ENCODE measurements around the gene MORN4. TPM values are rescaled to one million over a fixed set of nuclear protein-coding genes. Genes with fewer than 3 reads are reported as not detected.
A peak's percentile ranks its signal among the peaks of the same experiment; 100 is the strongest.
"Not testable (repeated sequence)": the region's sequence is repeated elsewhere in the genome, so short reads cannot be mapped to it uniquely, and the experiment has no call there.

Gene MORN4
- total and polyA plus RNA-seq, 4 experiments from 2014 or later: 0.94 to 3.0 (median 1.6) TPM

DNA sequence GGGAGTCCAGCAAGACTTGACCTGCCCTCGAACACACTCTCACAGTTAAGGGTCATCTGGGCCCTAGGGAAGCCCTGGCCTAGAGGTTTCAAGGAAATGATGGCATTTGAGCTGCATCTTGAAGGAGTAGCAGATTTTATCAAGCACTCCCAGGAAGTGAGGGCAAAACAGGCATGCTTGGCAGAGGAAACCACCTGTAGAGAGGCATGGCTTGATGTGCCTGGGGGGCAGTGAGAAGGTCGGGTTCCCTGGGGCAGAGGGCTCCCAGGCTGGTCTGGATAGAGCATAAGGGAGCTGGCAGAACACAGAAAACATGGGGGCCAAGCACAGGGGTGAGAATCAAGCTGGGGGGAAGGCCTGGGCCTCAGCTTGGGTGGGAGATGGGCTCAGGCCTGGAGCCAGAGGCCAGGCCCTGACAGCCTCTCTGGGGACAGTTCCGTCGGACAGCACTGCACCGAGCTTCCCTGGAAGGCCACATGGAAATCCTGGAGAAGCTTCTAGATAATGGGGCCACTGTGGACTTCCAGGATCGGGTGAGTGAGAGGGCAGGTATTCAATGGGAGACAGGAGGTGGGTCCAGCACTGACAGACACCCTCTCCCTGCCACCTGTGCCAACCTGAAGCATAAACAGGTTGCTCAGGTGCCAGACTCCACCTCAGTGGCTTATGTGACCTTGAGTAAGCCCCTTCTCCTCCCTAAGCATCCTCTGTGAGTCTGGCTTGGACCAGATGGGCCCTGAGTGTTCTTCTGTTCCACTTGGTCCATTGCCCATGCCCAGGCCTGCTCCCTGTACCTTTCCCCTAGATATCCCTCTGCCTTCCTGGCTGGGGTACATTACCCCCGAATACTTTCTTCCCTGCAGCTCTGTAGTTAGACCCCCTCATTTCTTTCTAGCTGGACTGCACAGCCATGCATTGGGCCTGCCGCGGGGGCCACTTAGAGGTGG lies 52.6 kb downstream of the MORN4 start:
- H3K27me3 Mint-ChIP-seq: peaks cover 0 to 2% of the 10 kb centered on the region in 2 donors
- Histone ChIP-seq H3K4me3 (ENCODE audit: low read length in 2 of 2) (no peak overlapping the region), H3K27ac (ENCODE audit: low read depth, low read length) (no peak overlapping the region), H3K9me3 (ENCODE audit: control insufficient read depth in 1 of 2, low read length in 2 of 2) (no peaks in the 10 kb centered on the region), H3K4me1 (ENCODE audit: insufficient read depth, low read length) (no peaks in the 10 kb centered on the region), H3K27me3 (ENCODE audit: insufficient read depth, low read length) (no peaks in the 10 kb centered on the region), H3K36me3 (ENCODE audit: insufficient read depth, low read length) (no peaks in the 10 kb centered on the region)
- H3K4me1 Mint-ChIP-seq: no peaks in the 10 kb centered on the region
- POLR2A ChIA-PET (ENCODE audit: partially characterized antibody): no interaction called here
- CTCF ChIA-PET (ENCODE audit: partially characterized antibody): no interaction called here
- no peak overlapping the region for H3K4me3 Mint-ChIP-seq
- no peak for DNase-seq
- intact Hi-C loops (cut with micrococcal nuclease): no loop called here
- H3K9me3 Mint-ChIP-seq: no peaks in the 10 kb centered on the region
- peak overlapping the region in 1 of 7 donors; percentile 5 for H3K27ac Mint-ChIP-seq
- H3K36me3 Mint-ChIP-seq: no peaks in the 10 kb centered on the region

- POLR2A ChIA-PET (ENCODE audit: partially characterized antibody): no interaction called here
- H3K36me3 Mint-ChIP-seq: no peaks in the 10 kb centered on the region
These were observed 55.0 kb downstream of the MORN4 start for GRCh38 chr10:97578171-97578844.

DNA sequence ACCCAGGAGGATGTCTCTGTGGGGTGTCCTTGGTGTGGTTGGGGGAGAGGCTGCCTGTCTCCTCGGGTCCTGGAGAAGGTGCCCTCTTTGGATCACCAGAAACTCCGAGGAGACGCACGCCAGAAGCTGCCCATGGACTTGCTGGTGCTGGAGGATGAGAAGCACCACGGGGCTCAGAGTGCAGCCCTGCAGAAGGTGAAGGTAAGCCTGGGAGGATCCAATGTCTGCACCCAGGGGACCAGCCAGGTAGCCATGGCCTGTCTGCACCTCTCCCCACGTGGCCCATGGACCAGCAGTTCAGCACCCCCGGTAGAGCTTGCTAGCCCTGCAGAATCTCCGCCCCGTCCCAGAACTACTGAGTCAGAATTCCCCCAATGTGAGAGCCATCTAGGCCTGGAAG lies 55.6 kb downstream of the MORN4 start:
- Histone ChIP-seq H3K27ac (ENCODE audit: low read depth, low read length) (no peak overlapping the region), H3K9me3 (ENCODE audit: control insufficient read depth in 1 of 2, low read length in 2 of 2) (no peaks in the 10 kb centered on the region), H3K4me1 (ENCODE audit: insufficient read depth, low read length) (no peaks in the 10 kb centered on the region), H3K27me3 (ENCODE audit: insufficient read depth, low read length) (no peaks in the 10 kb centered on the region), H3K36me3 (ENCODE audit: insufficient read depth, low read length) (no peaks in the 10 kb centered on the region), H3K4me3 (ENCODE audit: low read length in 2 of 2) (no peak overlapping the region)
- CTCF ChIA-PET (ENCODE audit: partially characterized antibody): no interaction called here
- H3K27ac Mint-ChIP-seq: no peak overlapping the region
- intact Hi-C loops (cut with micrococcal nuclease): no loop called here
- no peak for DNase-seq
- no peaks in the 10 kb centered on the region for H3K9me3 Mint-ChIP-seq
- no peaks in the 10 kb centered on the region for H3K36me3 Mint-ChIP-seq
- H3K27me3 Mint-ChIP-seq: peaks cover 0 to 2% of the 10 kb centered on the region in 2 donors
- POLR2A ChIA-PET (ENCODE audit: partially characterized antibody): no interaction called here
- H3K4me3 Mint-ChIP-seq: no peak overlapping the region
- no peaks in the 10 kb centered on the region for H3K4me1 Mint-ChIP-seq

More at GRCh38 chr10:97578171-97578844, 55.0 kb downstream of the MORN4 start:
- H3K4me1 Mint-ChIP-seq: no peaks in the 10 kb centered on the region
- no peaks in the 10 kb centered on the region for H3K36me3 ChIP-seq (ENCODE audit: insufficient read depth, low read length)
- no peaks in the 10 kb centered on the region for H3K9me3 Mint-ChIP-seq
- CTCF ChIA-PET (ENCODE audit: partially characterized antibody): no interaction called here
- no peak overlapping the region for H3K4me3 Mint-ChIP-seq
- intact Hi-C loops (cut with micrococcal nuclease): no loop called here
- H3K27ac Mint-ChIP-seq: no peak overlapping the region
- no peak overlapping the region for H3K4me3 ChIP-seq (ENCODE audit: low read length in 2 of 2)
- H3K27ac ChIP-seq (ENCODE audit: low read depth, low read length): no peak overlapping the region
- no peaks in the 10 kb centered on the region for H3K9me3 ChIP-seq (ENCODE audit: control insufficient read depth in 1 of 2, low read length in 2 of 2)
- no peak for DNase-seq
- H3K27me3 ChIP-seq (ENCODE audit: insufficient read depth, low read length): no peaks in the 10 kb centered on the region
- peaks cover 0 to 2% of the 10 kb centered on the region in 2 donors for H3K27me3 Mint-ChIP-seq
- H3K4me1 ChIP-seq (ENCODE audit: insufficient read depth, low read length): no peaks in the 10 kb centered on the region

DNA sequence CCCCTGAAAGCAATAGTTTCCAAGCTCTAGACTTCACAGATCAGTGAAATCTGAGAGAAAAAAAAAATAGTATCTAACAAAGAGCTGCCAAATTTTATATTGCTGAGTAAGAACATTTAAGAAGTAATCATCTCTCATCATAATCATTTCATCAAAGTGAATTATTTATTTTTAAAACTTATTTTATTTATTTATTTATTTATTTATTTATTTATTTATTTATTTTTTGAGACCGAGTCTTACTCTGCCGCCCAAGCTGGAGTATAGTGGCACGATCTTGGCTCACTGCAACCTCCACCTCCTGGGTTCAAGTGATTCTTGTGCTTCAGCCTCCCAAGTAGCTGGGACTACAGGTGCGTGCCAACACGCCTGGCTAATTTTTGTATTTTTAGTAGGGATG lies 56.8 kb downstream of the MORN4 start:
- H3K36me3 ChIP-seq (ENCODE audit: insufficient read depth, low read length); H3K4me1 Mint-ChIP-seq; POLR2A ChIA-PET (ENCODE audit: partially characterized antibody); DNase-seq; intact Hi-C loops (cut with micrococcal nuclease); H3K4me1 ChIP-seq (ENCODE audit: insufficient read depth, low read length); H3K36me3 Mint-ChIP-seq; H3K9me3 Mint-ChIP-seq; CTCF ChIA-PET (ENCODE audit: partially characterized antibody); H3K27ac ChIP-seq (ENCODE audit: low read depth, low read length); H3K9me3 ChIP-seq (ENCODE audit: control insufficient read depth in 1 of 2, low read length in 2 of 2); H3K4me3 ChIP-seq (ENCODE audit: low read length in 2 of 2); H3K27ac Mint-ChIP-seq; H3K4me3 Mint-ChIP-seq; H3K27me3 ChIP-seq (ENCODE audit: insufficient read depth, low read length); H3K27me3 Mint-ChIP-seq: not testable (repeated sequence)

DNA sequence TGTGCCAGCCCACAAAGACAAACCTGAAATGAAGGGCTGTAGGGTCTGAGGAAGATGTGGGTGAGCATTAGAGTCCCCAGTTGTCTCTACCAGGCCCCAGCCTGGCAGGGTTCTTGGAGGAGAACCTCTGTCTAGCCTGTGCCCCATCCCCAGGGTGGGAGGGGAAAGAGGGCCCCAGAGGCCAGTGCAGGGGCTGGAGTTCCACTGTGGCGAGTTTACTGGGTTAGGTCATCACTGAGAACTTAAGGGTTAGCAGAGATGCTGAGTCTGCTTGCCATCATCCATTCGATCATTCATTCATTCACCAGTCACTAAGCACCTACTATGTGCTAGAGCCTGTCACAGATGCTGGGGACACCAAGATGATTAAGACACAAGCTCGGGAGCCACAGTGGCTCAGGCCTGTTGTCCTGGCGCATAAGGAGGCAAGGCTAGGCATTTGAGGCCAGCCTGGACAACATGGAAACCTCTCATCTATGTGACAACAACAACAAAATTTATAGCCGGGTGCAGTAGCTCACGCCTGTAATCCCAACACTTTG lies 58.1 kb downstream of the MORN4 start:
- H3K9me3 ChIP-seq (ENCODE audit: control insufficient read depth in 1 of 2, low read length in 2 of 2): no peaks in the 10 kb centered on the region
- no peaks in the 10 kb centered on the region for H3K36me3 Mint-ChIP-seq
- ChIA-PET POLR2A (ENCODE audit: partially characterized antibody) (no interaction called here), CTCF (ENCODE audit: partially characterized antibody) (interaction anchor here (1.2 to 1.3 kb wide), 2 partner anchors 11 to 15 kb away, joined by 3 to 4 read pairs; no protein-coding TSS in a partner anchor)
- no peaks in the 10 kb centered on the region for H3K4me1 Mint-ChIP-seq
- H3K27ac Mint-ChIP-seq: peak overlapping the region in 1 of 7 donors; percentile 25
- no peaks in the 10 kb centered on the region for H3K27me3 ChIP-seq (ENCODE audit: insufficient read depth, low read length)
- H3K27ac ChIP-seq (ENCODE audit: low read depth, low read length): no peak overlapping the region
- no peak overlapping the region for H3K4me3 ChIP-seq (ENCODE audit: low read length in 2 of 2)
- no peak for DNase-seq
- no peaks in the 10 kb centered on the region for H3K4me1 ChIP-seq (ENCODE audit: insufficient read depth, low read length)
- H3K9me3 Mint-ChIP-seq: no peaks in the 10 kb centered on the region
- H3K36me3 ChIP-seq (ENCODE audit: insufficient read depth, low read length): no peaks in the 10 kb centered on the region
- H3K27me3 Mint-ChIP-seq: peaks cover 0 to 2% of the 10 kb centered on the region in 2 donors
- intact Hi-C loops (cut with micrococcal nuclease): no loop called here
- H3K4me3 Mint-ChIP-seq: no peak overlapping the region

DNA sequence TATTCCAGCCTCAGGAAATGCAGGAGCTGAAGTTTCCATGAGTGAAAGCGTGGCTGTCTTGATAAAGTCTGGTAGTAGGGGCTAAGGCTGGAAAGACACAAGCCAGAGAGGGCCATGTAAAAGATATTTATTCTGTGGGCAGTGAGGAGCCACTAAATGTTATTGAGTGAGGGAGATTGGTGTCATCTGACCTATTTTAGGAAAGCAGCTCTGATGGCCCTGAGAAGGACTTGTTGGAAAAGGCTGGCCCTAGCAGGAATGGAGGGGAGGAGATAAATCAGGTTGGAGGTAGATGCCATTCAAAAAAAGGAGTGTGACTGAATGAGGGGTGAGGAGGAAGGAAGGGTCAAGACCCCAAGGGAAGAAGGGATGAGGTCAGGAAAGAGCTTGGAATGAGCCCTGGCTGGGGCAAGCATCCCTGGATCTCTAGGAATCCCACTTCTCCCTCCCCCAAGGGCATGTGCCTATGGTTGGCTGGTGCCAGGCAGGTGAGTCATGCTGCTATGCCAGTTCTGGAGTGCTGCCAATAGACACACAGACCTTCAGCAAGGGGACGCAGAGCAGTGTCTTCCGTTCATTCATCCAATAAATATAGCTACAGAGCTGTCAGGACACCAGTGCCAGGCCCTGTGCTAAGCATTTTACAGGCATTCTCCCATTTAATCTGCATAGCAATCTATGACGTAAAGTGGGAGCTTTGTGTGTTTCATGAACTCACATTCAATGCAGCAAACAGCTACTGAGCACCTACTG lies 58.8 kb downstream of the MORN4 start:
- intact Hi-C loops (cut with micrococcal nuclease): no loop called here
- Mint-ChIP-seq H3K36me3 (no peaks in the 10 kb centered on the region), H3K27ac (peak overlapping the region in 2 of 7 donors; percentile 42 to 84), H3K4me1 (no peaks in the 10 kb centered on the region), H3K9me3 (no peaks in the 10 kb centered on the region), H3K27me3 (peaks cover 0 to 2% of the 10 kb centered on the region in 2 donors), H3K4me3 (no peak overlapping the region)
- no peak for DNase-seq
- H3K36me3 ChIP-seq (ENCODE audit: insufficient read depth, low read length): no peaks in the 10 kb centered on the region
- H3K9me3 ChIP-seq (ENCODE audit: control insufficient read depth in 1 of 2, low read length in 2 of 2): no peaks in the 10 kb centered on the region
- no peak overlapping the region for H3K4me3 ChIP-seq (ENCODE audit: low read length in 2 of 2)
- POLR2A ChIA-PET (ENCODE audit: partially characterized antibody): no interaction called here
- CTCF ChIA-PET (ENCODE audit: partially characterized antibody): interaction anchor here (1.2 to 1.3 kb wide), 2 partner anchors 12 to 16 kb away, joined by 3 to 4 read pairs; no protein-coding TSS in a partner anchor
- no peaks in the 10 kb centered on the region for H3K4me1 ChIP-seq (ENCODE audit: insufficient read depth, low read length)
- no peaks in the 10 kb centered on the region for H3K27me3 ChIP-seq (ENCODE audit: insufficient read depth, low read length)
- H3K27ac ChIP-seq (ENCODE audit: low read depth, low read length): no peak overlapping the region

GRCh38 chr10:97573672-97574071 lies 59.6 kb downstream of the MORN4 start:
- H3K9me3 Mint-ChIP-seq: no peaks in the 10 kb centered on the region

More at GRCh38 chr10:97573672-97574071, 59.6 kb downstream of the MORN4 start:
- intact Hi-C loops (cut with micrococcal nuclease): no loop called here
- H3K27ac Mint-ChIP-seq: no peak overlapping the region
- H3K4me1 ChIP-seq (ENCODE audit: insufficient read depth, low read length): no peaks in the 10 kb centered on the region
- no peak overlapping the region for H3K27ac ChIP-seq (ENCODE audit: low read depth, low read length)
- no peaks in the 10 kb centered on the region for H3K9me3 ChIP-seq (ENCODE audit: control insufficient read depth in 1 of 2, low read length in 2 of 2)
- H3K27me3 ChIP-seq (ENCODE audit: insufficient read depth, low read length): no peaks in the 10 kb centered on the region
- H3K36me3 ChIP-seq (ENCODE audit: insufficient read depth, low read length): no peaks in the 10 kb centered on the region
- H3K4me1 Mint-ChIP-seq: no peaks in the 10 kb centered on the region
- CTCF ChIA-PET (ENCODE audit: partially characterized antibody): interaction anchor here (0.9 to 1.3 kb wide), 2 partner anchors 12 to 68 kb away, joined by 3 to 4 read pairs; no protein-coding TSS in a partner anchor
- no peaks in the 10 kb centered on the region for H3K36me3 Mint-ChIP-seq
- DNase-seq: no peak
- POLR2A ChIA-PET (ENCODE audit: partially characterized antibody): no interaction called here
- H3K4me3 Mint-ChIP-seq: no peak overlapping the region
- no peak overlapping the region for H3K4me3 ChIP-seq (ENCODE audit: low read length in 2 of 2)
- peaks cover 0 to 2% of the 10 kb centered on the region in 2 donors for H3K27me3 Mint-ChIP-seq
